ENCODE results near the gene CELF2. TPM values are rescaled to one million over a fixed set of nuclear protein-coding genes. Genes with fewer than 3 reads are reported as not detected.

CELF2 gene
- total RNA-seq, 1 experiment from 2014 or later, result 28.7 TPM

DNA sequence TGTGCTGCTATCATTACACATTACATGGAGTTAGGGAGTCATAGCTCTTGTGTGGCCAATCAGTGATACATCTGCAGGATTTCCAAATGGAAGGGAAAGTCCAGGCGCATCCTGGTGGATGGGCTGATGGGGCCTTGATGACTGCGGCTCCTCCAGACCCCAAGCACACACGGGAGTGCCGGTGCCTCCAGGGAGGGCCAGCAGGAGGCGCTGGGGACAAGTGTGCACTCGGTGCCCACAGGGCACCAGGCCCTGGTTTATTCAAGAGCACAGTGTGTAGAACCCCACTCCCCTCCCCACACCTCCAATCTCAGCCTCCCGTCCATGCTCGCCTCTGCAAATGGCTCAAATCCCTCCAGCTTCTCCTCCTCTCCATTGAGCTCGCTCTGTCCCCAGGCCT, 349.8 kb downstream of the CELF2 start:
- Histone ChIP-seq H3K18ac (ENCODE audit: insufficient read length, low read depth, low read length) (no peak overlapping the region), H3K27me3 (ENCODE audit: insufficient read depth, low read length) (no peaks in the 10 kb centered on the region), H3T11ph (ENCODE audit: low read length) (no peak overlapping the region), H3K9me3 (ENCODE audit: control insufficient read depth, low read depth, low read length) (no peaks in the 10 kb centered on the region), H3K4ac (ENCODE audit: low read depth, low read length) (no peak overlapping the region), H2BK20ac (ENCODE audit: low read depth, low read length, poor library complexity, severe bottlenecking) (no peak overlapping the region), H3K23ac (ENCODE audit: insufficient read length, low read depth, low read length) (no peak overlapping the region), H3K14ac (ENCODE audit: insufficient read depth, low read length) (no peak overlapping the region; the same call in 1 of the 2 replicates), H3K4me1 (ENCODE audit: insufficient read depth, low read length) (no peaks in the 10 kb centered on the region), H3K4me2 (ENCODE audit: insufficient read depth, insufficient read length, low read length) (no peak overlapping the region), H3K56ac (ENCODE audit: insufficient read length, low read depth, low read length) (no peak overlapping the region), H2AK5ac (ENCODE audit: insufficient read length, low read length) (no peak overlapping the region), H3K79me2 (ENCODE audit: insufficient read depth, low read length) (no peaks in the 10 kb centered on the region), H2BK15ac (ENCODE audit: low read depth, low read length) (no peak overlapping the region), H4K91ac (ENCODE audit: insufficient read length, low read depth, low read length) (no peak overlapping the region), H3K27ac (ENCODE audit: insufficient read length, low read depth, low read length) (no peak overlapping the region), H3K79me1 (ENCODE audit: insufficient read depth, low read depth, low read length, poor library complexity, severe bottlenecking) (no peaks in the 10 kb centered on the region), H3K9ac (ENCODE audit: extremely low read depth, insufficient read length, low read length) (no peak overlapping the region), H4K5ac (ENCODE audit: insufficient read length, low read depth, low read length) (no peak overlapping the region), H2BK12ac (ENCODE audit: insufficient read length, low read depth, low read length) (no peak overlapping the region), H4K8ac (replicated peaks; ENCODE audit: insufficient read length, low read depth, low read length) (no peak overlapping the region), H2BK5ac (ENCODE audit: insufficient read length, low read length) (no peak overlapping the region), H2BK120ac (ENCODE audit: low read depth, low read length, poor library complexity, severe bottlenecking) (no peak overlapping the region), H3K23me2 (ENCODE audit: insufficient read length, low read depth, low read length, poor library complexity, severe bottlenecking) (no peaks in the 10 kb centered on the region), H4K20me1 (ENCODE audit: control insufficient read depth, insufficient read depth, insufficient read length) (no peaks in the 10 kb centered on the region), H2AFZ (ENCODE audit: low read length) (no peak overlapping the region)
- H3K27ac Mint-ChIP-seq, result no peak overlapping the region
- no peaks in the 10 kb centered on the region; the same call in 1 of the 2 replicates for H3K27me3 Mint-ChIP-seq (ENCODE audit: low read depth)
- H3K9me3 Mint-ChIP-seq, result peaks cover 0 to 4% of the 10 kb centered on the region in 2 experiments; a peak in 2 of 5 replicates
- H3K4me1 Mint-ChIP-seq, result peaks cover 0 to 5% of the 10 kb centered on the region in 2 experiments; a peak in 2 of 4 replicates
- DNase-seq, result no peak
- H3K4me3 Mint-ChIP-seq, result no peak overlapping the region
- H3K36me3 Mint-ChIP-seq (ENCODE audit: insufficient read depth in 1 of 3, low read depth in 3 of 3), result no peaks in the 10 kb centered on the region; a peak in 2 of 7 replicates
- peak; percentile 46 for TF ChIP-seq CTCF (conservative IDR thresholded peaks at IDR 0.05)
- WGBS (ENCODE audit: extremely low coverage, insufficient read length, low lambda C conversion rate), result no CpG with 5 or more reads among the region's 9 CpGs
